Measurements from ENCODE around the gene RPL34. TPM values are rescaled to one million over a fixed set of nuclear protein-coding genes. Genes with fewer than 3 reads are reported as not detected.

RPL34 gene
- total and polyA plus RNA-seq, 4 donors = 735 to 5,853 (median 1,671) TPM

- H3K4me1 ChIP-seq (ENCODE audit: control insufficient read depth in 5 of 5, insufficient read depth in 5 of 5, low read length in 5 of 5) = peaks cover 0 to 20% (median 5%) of the 10 kb centered on the region in 5 donors
- H3K36me3 ChIP-seq (ENCODE audit: control insufficient read depth in 4 of 4, insufficient read depth in 4 of 4, low read length in 4 of 4) = peaks cover 0 to 3% (median 2%) of the 10 kb centered on the region in 4 donors
- H3K27ac ChIP-seq (ENCODE audit: low read depth in 1 of 2, low read length in 1 of 2) = peak within 1 kb of the TSS; percentile 68 to 95
- H3K9me3 ChIP-seq (ENCODE audit: control insufficient read depth in 4 of 4, insufficient read depth in 3 of 4, low read length in 3 of 4) = no peaks in the 10 kb centered on the region
- no peaks in the 10 kb centered on the region for H3K27me3 ChIP-seq (ENCODE audit: control insufficient read depth in 3 of 3, insufficient read depth in 3 of 3, low read length in 2 of 3)
- no peak for TF ChIP-seq CTCF (IDR thresholded peaks at IDR 0.05; ENCODE audit: control extremely low read depth, extremely low read depth)
- ATAC-seq (ENCODE audit: insufficient read depth, low FRiP score) = peak; percentile 97
- H3K4me3 ChIP-seq = peak within 1 kb of the TSS; percentile 88
- WGBS, 2 donors = 0% methylated on average over 45 of the region's 45 CpGs
- DNase-seq = peak; percentile 95 to 98 (median 98)
- peak within 1 kb of the TSS; percentile 86 to 94 for H3K9ac ChIP-seq (ENCODE audit: insufficient read depth in 1 of 2, low read length in 2 of 2)
Measured at GRCh38 chr4:108650212-108651013, 30.0 kb downstream of the RPL34 start, which contains the start of gene OSTC. TSS of gene OSTC (plus strand) at chr4:108650599. CDS start at chr4:108650656, 57 bp downstream.

- peak overlapping the region; percentile 68 to 95 for H3K27ac ChIP-seq (ENCODE audit: low read depth in 1 of 2, low read length in 1 of 2)
- H3K9ac ChIP-seq (ENCODE audit: insufficient read depth in 1 of 2, low read length in 2 of 2) = peak overlapping the region; percentile 86 to 94
- H3K4me1 ChIP-seq (ENCODE audit: control insufficient read depth in 5 of 5, insufficient read depth in 5 of 5, low read length in 5 of 5) = peaks cover 0 to 20% (median 5%) of the 10 kb centered on the region in 5 donors
- H3K27me3 ChIP-seq (ENCODE audit: control insufficient read depth in 3 of 3, insufficient read depth in 3 of 3, low read length in 2 of 3) = no peaks in the 10 kb centered on the region
- no peak for TF ChIP-seq CTCF (IDR thresholded peaks at IDR 0.05; ENCODE audit: control extremely low read depth, extremely low read depth)
- peaks cover 0 to 9% (median 6%) of the 10 kb centered on the region in 4 donors for H3K36me3 ChIP-seq (ENCODE audit: control insufficient read depth in 4 of 4, insufficient read depth in 4 of 4, low read length in 4 of 4)
- peak overlapping the region; percentile 88 for H3K4me3 ChIP-seq
- H3K9me3 ChIP-seq (ENCODE audit: control insufficient read depth in 4 of 4, insufficient read depth in 3 of 4, low read length in 3 of 4) = no peaks in the 10 kb centered on the region
- peak in 2 of 3 donors; percentile 59 for DNase-seq
- no peak for ATAC-seq (ENCODE audit: insufficient read depth, low FRiP score)
- WGBS, 2 donors = 2 to 4% methylated on average over 9 of the region's 9 CpGs
Measured at GRCh38 chr4:108651014-108651791, 30.8 kb downstream of the RPL34 start.

- Histone ChIP-seq H3K9ac (ENCODE audit: insufficient read depth in 1 of 2, low read length in 2 of 2) (no peak overlapping the region), H3K4me3 (no peak overlapping the region), H3K9me3 (ENCODE audit: control insufficient read depth in 4 of 4, insufficient read depth in 3 of 4, low read length in 3 of 4) (no peaks in the 10 kb centered on the region), H3K36me3 (ENCODE audit: control insufficient read depth in 4 of 4, insufficient read depth in 4 of 4, low read length in 4 of 4) (peaks cover 12 to 34% (median 19%) of the 10 kb centered on the region in 4 donors), H3K4me1 (ENCODE audit: control insufficient read depth in 5 of 5, insufficient read depth in 5 of 5, low read length in 5 of 5) (peaks cover 0 to 14% (median 3%) of the 10 kb centered on the region in 5 donors), H3K27ac (ENCODE audit: low read depth in 1 of 2, low read length in 1 of 2) (no peak overlapping the region), H3K27me3 (ENCODE audit: control insufficient read depth in 3 of 3, insufficient read depth in 3 of 3, low read length in 2 of 3) (no peaks in the 10 kb centered on the region)
- TF ChIP-seq CTCF (IDR thresholded peaks at IDR 0.05; ENCODE audit: control extremely low read depth, extremely low read depth) = no peak
- peak; percentile 12 to 93 (median 88) for DNase-seq
- no peak for ATAC-seq (ENCODE audit: insufficient read depth, low FRiP score)
- WGBS, 2 donors = 80 to 88% methylated on average over 3 of the region's 3 CpGs
Measured at GRCh38 chr4:108662629-108663028, 42.3 kb downstream of the RPL34 start.

All from lung (tissue), 12 donors.